ENCODE data around the gene ERC2.

GRCh38 chr3:55884491-55885285 lies 583.6 kb downstream of the ERC2 start:
- no peak for TF ChIP-seq GATA3 (IDR thresholded peaks at IDR 0.05; ENCODE audit: low read depth, low read length)
- TF ChIP-seq GATA2 (IDR thresholded peaks at IDR 0.05; ENCODE audit: low read depth, low read length) = no peak

Data from SH-SY5Y (cell line).